Measurements from ENCODE around the gene CARS2. TPM values are rescaled to one million over a fixed set of nuclear protein-coding genes. Genes with fewer than 3 reads are reported as not detected.
A peak's percentile ranks its signal among the peaks of the same experiment; 100 is the strongest.
"Not testable (repeated sequence)": the region's sequence is repeated elsewhere in the genome, so short reads cannot be mapped to it uniquely, and the experiment has no call there.

CARS2 gene
- total RNA-seq, 6 experiments from 2014 or later: 22.0 to 53.2 (median 27.3) TPM

DNA sequence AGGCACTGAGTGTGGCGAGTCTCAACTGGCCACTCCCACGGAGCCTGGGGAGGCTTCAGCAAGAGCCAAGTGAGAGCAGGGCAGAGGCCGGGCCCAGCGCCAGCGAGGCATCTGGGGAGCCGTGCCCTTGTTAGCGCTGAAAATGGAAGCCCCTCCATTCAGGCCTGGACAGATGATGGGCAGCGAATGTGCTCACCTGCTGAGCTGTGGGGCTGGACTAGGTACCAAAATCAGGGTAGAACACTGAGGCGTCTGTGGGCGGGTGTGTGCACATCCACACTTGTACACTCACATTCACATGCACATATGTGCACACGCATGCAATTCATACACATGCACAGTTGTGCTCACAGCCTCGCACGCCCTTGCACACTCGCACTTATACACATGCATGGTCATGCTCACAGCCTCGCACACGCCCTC is 69.9 kb downstream of the CARS2 start:
- WGBS (ENCODE audit: insufficient coverage, low coverage, low lambda C conversion rate, missing lambda C conversion rate): 80% methylated on average over 8 of the region's 16 CpGs
- intact Hi-C loops (cut with DNase I): no loop called here
- Histone ChIP-seq H3K4me3 (no peak overlapping the region), H3K27ac (no peak overlapping the region), H3K9me3 (no peaks in the 10 kb centered on the region), H3K4me1 (peaks cover 0 to 13% (median 3%) of the 10 kb centered on the region in 4 donors), H3K36me3 (peaks cover 10 to 67% (median 24%) of the 10 kb centered on the region in 4 donors), H3K27me3 (no peaks in the 10 kb centered on the region)
- ATAC-seq (no peak), DNase-seq (no peak)
- TF ChIP-seq, protein P1, sequence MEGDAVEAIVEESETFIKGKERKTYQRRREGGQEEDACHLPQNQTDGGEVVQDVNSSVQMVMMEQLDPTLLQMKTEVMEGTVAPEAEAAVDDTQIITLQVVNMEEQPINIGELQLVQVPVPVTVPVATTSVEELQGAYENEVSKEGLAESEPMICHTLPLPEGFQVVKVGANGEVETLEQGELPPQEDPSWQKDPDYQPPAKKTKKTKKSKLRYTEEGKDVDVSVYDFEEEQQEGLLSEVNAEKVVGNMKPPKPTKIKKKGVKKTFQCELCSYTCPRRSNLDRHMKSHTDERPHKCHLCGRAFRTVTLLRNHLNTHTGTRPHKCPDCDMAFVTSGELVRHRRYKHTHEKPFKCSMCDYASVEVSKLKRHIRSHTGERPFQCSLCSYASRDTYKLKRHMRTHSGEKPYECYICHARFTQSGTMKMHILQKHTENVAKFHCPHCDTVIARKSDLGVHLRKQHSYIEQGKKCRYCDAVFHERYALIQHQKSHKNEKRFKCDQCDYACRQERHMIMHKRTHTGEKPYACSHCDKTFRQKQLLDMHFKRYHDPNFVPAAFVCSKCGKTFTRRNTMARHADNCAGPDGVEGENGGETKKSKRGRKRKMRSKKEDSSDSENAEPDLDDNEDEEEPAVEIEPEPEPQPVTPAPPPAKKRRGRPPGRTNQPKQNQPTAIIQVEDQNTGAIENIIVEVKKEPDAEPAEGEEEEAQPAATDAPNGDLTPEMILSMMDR (IDR thresholded peaks at IDR 0.05): no peak
- no peak for TF ChIP-seq POLR2A (IDR thresholded peaks at IDR 0.05)

DNA sequence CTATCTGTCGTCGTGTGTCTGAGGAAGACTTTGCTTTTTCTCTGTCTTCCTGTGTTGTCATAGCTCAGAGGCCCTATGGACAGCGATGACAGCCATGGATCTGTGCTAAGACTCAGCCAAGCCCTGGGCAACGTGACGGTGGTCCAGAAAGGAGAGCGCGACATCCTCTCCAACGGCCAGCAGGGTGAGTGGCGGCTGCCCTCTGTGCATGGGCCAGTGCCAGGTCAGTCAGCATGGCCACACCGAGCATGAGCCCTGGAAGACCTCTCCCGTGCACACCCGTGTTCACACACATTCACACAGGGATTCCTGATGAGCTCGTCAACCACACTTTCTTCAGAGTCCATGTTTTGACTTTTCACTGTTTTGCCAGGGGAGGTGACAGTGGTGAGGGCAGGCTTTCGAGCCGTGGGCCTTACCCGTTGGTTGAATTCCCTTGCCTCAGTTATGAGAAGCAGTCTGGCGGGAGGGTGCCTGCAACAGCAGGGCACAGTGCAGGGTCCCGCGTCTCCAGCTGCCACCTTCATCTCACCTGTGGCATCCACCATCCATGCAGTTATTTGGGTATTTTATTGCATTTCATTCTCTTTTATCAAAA is 70.4 kb downstream of the CARS2 start:
- Histone ChIP-seq H3K9me3 (no peaks in the 10 kb centered on the region), H3K4me1 (peaks cover 0 to 7% (median under 1%) of the 10 kb centered on the region in 4 donors), H3K4me3 (no peak overlapping the region), H3K36me3 (peaks cover 10 to 69% (median 24%) of the 10 kb centered on the region in 4 donors), H3K27ac (no peak overlapping the region), H3K27me3 (no peaks in the 10 kb centered on the region)
- TF ChIP-seq POLR2A (IDR thresholded peaks at IDR 0.05): no peak
- TF ChIP-seq, protein P1 (IDR thresholded peaks at IDR 0.05): no peak
- WGBS (ENCODE audit: insufficient coverage, low coverage, low lambda C conversion rate, missing lambda C conversion rate): 75% methylated on average over 7 of the region's 19 CpGs
- DNase-seq: no peak
- intact Hi-C loops (cut with DNase I): no loop called here
- peak in 3 of 4 donors; percentile 9 to 16 (median 10) for ATAC-seq

DNA sequence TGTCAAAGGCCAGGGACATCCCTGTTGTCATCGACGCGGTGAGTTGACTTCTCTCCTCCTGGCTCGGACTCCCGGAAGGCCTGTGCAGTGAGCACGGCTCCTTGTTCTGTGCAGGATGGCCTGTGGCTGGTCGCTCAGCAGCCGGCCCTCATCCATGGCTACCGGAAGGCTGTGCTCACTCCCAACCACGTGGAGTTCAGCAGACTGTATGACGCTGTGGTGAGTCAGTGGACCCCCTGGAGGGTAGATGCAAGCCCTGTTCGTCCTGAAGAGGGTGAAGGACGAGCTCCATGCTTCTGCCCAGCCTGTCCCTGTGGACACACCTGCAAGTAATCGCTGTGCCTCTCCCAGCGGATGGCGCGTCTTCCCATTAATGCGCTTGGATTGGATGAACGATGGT is 71.4 kb downstream of the CARS2 start:
- ATAC-seq: peak in 2 of 4 donors; percentile 7 to 18
- DNase-seq: no peak
- intact Hi-C loops (cut with DNase I): no loop called here
- Histone ChIP-seq H3K9me3 (no peaks in the 10 kb centered on the region), H3K27ac (no peak overlapping the region), H3K4me3 (no peak overlapping the region), H3K27me3 (no peaks in the 10 kb centered on the region), H3K4me1 (no peaks in the 10 kb centered on the region), H3K36me3 (peaks cover 10 to 66% (median 24%) of the 10 kb centered on the region in 4 donors)
- TF ChIP-seq POLR2A (IDR thresholded peaks at IDR 0.05): no peak
- TF ChIP-seq, protein P1 (IDR thresholded peaks at IDR 0.05): no peak
- no CpG with 5 or more reads among the region's 19 CpGs for WGBS (ENCODE audit: insufficient coverage, low coverage, low lambda C conversion rate, missing lambda C conversion rate)

DNA sequence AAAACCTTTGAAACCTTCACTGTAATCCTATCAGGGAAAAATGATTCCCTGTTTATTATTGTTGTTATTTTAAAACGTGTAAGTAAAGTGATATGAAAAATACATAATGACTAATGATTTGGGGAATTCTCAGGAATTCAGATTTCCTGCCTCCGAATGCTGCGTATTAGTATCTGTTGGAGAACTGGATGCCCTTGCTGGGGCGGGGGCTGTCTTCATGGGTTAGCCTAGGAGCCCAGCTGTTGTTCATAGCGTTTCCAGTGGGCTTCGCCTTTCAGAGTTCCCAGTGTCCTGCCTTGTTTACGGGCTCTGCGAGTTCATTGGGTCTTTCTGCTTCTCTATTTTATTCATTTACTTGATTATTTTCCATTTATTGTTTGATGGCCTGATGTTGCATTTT is 72.1 kb downstream of the CARS2 start:
- intact Hi-C loops (cut with DNase I): no loop called here
- Histone ChIP-seq H3K4me1 (no peaks in the 10 kb centered on the region), H3K36me3 (peaks cover 10 to 64% (median 25%) of the 10 kb centered on the region in 4 donors), H3K9me3 (no peaks in the 10 kb centered on the region), H3K27me3 (no peaks in the 10 kb centered on the region), H3K4me3 (no peak overlapping the region), H3K27ac (no peak overlapping the region)
- TF ChIP-seq, protein P1 (IDR thresholded peaks at IDR 0.05): no peak
- ATAC-seq: no peak
- 69% methylated on average over 8 of the region's 8 CpGs for WGBS (ENCODE audit: insufficient coverage, low coverage, low lambda C conversion rate, missing lambda C conversion rate)
- no peak for DNase-seq

DNA sequence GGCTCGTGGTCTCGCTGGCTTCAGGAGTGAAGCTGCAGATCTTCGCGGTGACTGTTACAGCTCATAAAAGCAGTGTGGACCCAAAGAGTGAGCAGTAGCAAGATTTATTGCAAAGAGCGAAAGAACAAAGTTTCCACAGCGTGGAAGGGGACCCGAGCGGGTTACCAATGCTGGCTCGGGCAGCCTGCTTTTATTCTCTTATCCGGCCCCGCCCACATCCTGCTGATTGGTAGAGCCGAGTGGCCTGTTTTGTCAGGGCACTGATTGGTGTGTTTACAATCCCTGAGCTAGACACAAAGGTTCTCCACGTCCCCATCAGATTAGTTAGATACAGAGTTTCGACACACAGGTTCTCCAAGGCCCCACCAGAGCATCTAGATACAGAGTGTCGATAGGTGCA is 73.7 kb downstream of the CARS2 start:
- peaks cover 8 to 63% (median 29%) of the 10 kb centered on the region in 4 donors for H3K36me3 ChIP-seq
- intact Hi-C loops (cut with DNase I); H3K27ac ChIP-seq; DNase-seq; ATAC-seq; H3K4me3 ChIP-seq; H3K9me3 ChIP-seq; H3K4me1 ChIP-seq; H3K27me3 ChIP-seq: not testable (repeated sequence)
- WGBS (ENCODE audit: insufficient coverage, low coverage, low lambda C conversion rate, missing lambda C conversion rate): 80% methylated on average over 10 of the region's 15 CpGs
